ENCODE data around the gene BPIFA3. TPM values are rescaled to one million over a fixed set of nuclear protein-coding genes. Genes with fewer than 3 reads are reported as not detected.

BPIFA3 gene
- not detected for total RNA-seq
- polyA plus RNA-seq = not detected

DNA sequence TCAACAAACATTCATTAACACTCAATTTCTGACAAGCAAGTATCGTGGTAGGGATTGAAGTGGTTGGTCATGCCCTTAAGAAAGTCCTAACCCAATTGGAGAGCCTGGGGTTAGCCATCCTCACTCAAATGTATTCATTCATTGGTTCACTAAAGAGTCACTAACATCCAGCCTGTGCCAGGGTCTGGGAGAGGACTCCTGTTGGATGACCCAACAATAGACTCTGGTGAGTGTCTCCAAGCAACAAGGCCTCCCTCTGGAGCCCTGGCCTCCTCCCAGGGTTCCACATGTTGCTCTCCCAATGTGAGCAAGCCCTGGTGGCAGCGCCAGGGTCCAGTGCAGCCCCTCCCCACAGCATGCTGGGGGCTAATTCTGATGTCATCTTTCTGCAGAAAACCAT is at the start of gene BPIFA3:
BPIFA3 (plus strand) TSS at position 301 of the 400 bp plus-strand sequence. CDS start 185 bp downstream, outside the sequence.
- Mint-ChIP-seq H3K27me3 (peaks cover 24 to 27% of the 10 kb centered on the region in 2 donors), H3K4me3 (no peak within 1 kb of the TSS), H3K9me3 (peaks cover 0 to 4% (median 0%) of the 10 kb centered on the region in 8 donors), H3K27ac (no peak within 1 kb of the TSS), H3K4me1 (no peaks in the 10 kb centered on the region), H3K36me3 (no peaks in the 10 kb centered on the region)
- POLR2A ChIA-PET (ENCODE audit: partially characterized antibody) = no interaction called here
- H3K9me3 ChIP-seq (ENCODE audit: control insufficient read depth in 1 of 2, low read length in 2 of 2) = no peaks in the 10 kb centered on the region
- no peak within 1 kb of the TSS for H3K27ac ChIP-seq (ENCODE audit: low read depth, low read length)
- CTCF ChIA-PET (ENCODE audit: partially characterized antibody) = no interaction called here
- DNase-seq = no peak
- H3K4me3 ChIP-seq (ENCODE audit: low read length in 2 of 2) = no peak within 1 kb of the TSS
- H3K27me3 ChIP-seq (ENCODE audit: insufficient read depth, low read length) = no peaks in the 10 kb centered on the region
- no peaks in the 10 kb centered on the region for H3K4me1 ChIP-seq (ENCODE audit: insufficient read depth, low read length)
- intact Hi-C loops (cut with micrococcal nuclease) = no loop called here
- no peaks in the 10 kb centered on the region for H3K36me3 ChIP-seq (ENCODE audit: insufficient read depth, low read length)

DNA sequence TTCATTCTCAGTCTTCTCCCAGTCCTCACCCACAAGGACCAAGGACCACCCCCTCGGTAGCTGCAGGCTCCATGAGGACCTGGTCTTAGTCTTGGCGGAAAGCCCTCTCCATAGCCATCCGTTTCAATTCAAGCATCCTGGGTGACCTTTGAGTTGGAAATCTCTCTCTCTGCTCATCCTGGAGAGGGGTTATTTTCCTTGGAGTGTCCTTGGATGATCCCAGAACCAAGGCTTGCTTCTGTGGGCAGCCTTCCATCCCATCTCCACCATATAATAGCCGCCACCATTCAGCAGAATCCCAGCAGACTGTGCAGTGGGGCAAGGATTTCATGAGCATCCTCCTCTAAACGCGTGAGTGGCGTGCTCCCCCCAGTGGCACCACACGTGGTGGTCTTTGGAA is 49.3 kb upstream of the BPIFA3 start, which contains the start of gene BPIFA2:
BPIFA2 (plus strand) TSS at position 301 of the 400 bp plus-strand sequence. CDS start 987 bp downstream, outside the sequence.
- Histone ChIP-seq H3K4me1 (ENCODE audit: insufficient read depth, low read length) (no peaks in the 10 kb centered on the region), H3K36me3 (ENCODE audit: insufficient read depth, low read length) (no peaks in the 10 kb centered on the region), H3K27me3 (ENCODE audit: insufficient read depth, low read length) (no peaks in the 10 kb centered on the region), H3K9me3 (ENCODE audit: control insufficient read depth in 1 of 2, low read length in 2 of 2) (no peaks in the 10 kb centered on the region), H3K4me3 (ENCODE audit: low read length in 2 of 2) (no peak within 1 kb of the TSS), H3K27ac (ENCODE audit: low read depth, low read length) (no peak within 1 kb of the TSS)
- H3K4me3 Mint-ChIP-seq = peak within 1 kb of the TSS in 1 of 8 donors; percentile 41
- H3K4me1 Mint-ChIP-seq = no peaks in the 10 kb centered on the region
- POLR2A ChIA-PET (ENCODE audit: partially characterized antibody) = no interaction called here
- intact Hi-C loops (cut with micrococcal nuclease) = no loop called here
- H3K9me3 Mint-ChIP-seq = peaks cover 2 to 29% (median 25%) of the 10 kb centered on the region in 8 donors
- H3K27me3 Mint-ChIP-seq = peaks cover 7% of the 10 kb centered on the region in 2 donors
- H3K27ac Mint-ChIP-seq = no peak within 1 kb of the TSS
- CTCF ChIA-PET (ENCODE audit: partially characterized antibody) = no interaction called here
- peaks cover 0 to 3% of the 10 kb centered on the region in 2 donors for H3K36me3 Mint-ChIP-seq
- DNase-seq = no peak

DNA sequence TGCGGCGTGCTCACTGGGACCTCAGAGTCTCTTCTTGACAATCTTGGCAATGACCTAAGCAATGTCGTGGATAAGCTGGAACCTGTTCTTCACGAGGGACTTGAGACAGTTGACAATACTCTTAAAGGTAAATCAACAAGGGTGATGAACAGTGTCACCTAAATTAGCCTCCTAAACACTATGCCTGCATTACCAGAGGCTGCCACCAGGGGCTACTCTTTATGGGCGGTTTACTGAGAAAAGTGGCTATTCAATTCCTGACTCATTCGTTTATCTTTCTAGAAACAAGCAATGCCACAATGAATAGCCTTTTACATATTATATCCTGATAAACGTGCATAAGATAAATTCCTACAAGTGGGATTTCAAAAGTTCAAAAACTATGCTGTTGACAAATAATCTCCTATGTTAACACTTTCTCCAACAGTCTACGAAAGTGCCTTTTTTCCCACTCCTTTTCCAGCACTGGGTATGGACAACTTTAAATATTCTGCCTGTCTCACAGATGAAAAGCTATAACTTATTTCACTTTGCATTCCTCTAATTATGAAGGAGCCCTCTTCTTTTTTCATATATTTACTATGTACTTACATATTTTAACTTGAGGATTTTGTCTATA is 47.9 kb upstream of the BPIFA3 start:
- no peak for DNase-seq
- Mint-ChIP-seq H3K27me3 (peaks cover 6 to 7% of the 10 kb centered on the region in 2 donors), H3K9me3 (peaks cover 2 to 29% (median 25%) of the 10 kb centered on the region in 8 donors), H3K4me3 (no peak overlapping the region), H3K36me3 (peaks cover 0 to 3% of the 10 kb centered on the region in 2 donors), H3K27ac (no peak overlapping the region), H3K4me1 (no peaks in the 10 kb centered on the region)
- Histone ChIP-seq H3K27me3 (ENCODE audit: insufficient read depth, low read length) (no peaks in the 10 kb centered on the region), H3K9me3 (ENCODE audit: control insufficient read depth in 1 of 2, low read length in 2 of 2) (no peaks in the 10 kb centered on the region), H3K4me3 (ENCODE audit: low read length in 2 of 2) (no peak overlapping the region), H3K36me3 (ENCODE audit: insufficient read depth, low read length) (no peaks in the 10 kb centered on the region), H3K4me1 (ENCODE audit: insufficient read depth, low read length) (no peaks in the 10 kb centered on the region), H3K27ac (ENCODE audit: low read depth, low read length) (no peak overlapping the region)
- intact Hi-C loops (cut with micrococcal nuclease) = no loop called here
- ChIA-PET POLR2A (ENCODE audit: partially characterized antibody) (no interaction called here), CTCF (ENCODE audit: partially characterized antibody) (no interaction called here)

DNA sequence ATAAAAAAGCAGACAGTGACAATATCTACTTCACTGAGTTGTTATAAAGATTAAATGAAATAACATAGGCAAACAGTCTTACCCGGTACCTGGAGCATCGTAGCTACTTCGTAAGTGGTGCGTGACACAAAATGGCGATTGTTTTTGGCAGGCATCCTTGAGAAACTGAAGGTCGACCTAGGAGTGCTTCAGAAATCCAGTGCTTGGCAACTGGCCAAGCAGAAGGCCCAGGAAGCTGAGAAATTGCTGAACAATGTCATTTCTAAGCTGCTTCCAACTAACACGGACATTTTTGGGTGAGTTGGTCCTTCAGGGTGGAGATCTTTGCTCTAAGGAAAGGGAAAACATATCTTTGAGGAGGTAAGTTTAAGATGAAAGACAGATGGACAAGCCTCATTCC is 44.4 kb upstream of the BPIFA3 start:
- no peak for DNase-seq
- Histone ChIP-seq H3K36me3 (ENCODE audit: insufficient read depth, low read length) (no peaks in the 10 kb centered on the region), H3K27ac (ENCODE audit: low read depth, low read length) (no peak overlapping the region), H3K9me3 (ENCODE audit: control insufficient read depth in 1 of 2, low read length in 2 of 2) (no peaks in the 10 kb centered on the region), H3K4me3 (ENCODE audit: low read length in 2 of 2) (no peak overlapping the region), H3K27me3 (ENCODE audit: insufficient read depth, low read length) (no peaks in the 10 kb centered on the region), H3K4me1 (ENCODE audit: insufficient read depth, low read length) (no peaks in the 10 kb centered on the region)
- intact Hi-C loops (cut with micrococcal nuclease) = no loop called here
- POLR2A ChIA-PET (ENCODE audit: partially characterized antibody) = no interaction called here
- Mint-ChIP-seq H3K27ac (no peak overlapping the region), H3K27me3 (peaks cover 2 to 4% of the 10 kb centered on the region in 2 donors), H3K9me3 (peaks cover 2 to 29% (median 24%) of the 10 kb centered on the region in 8 donors), H3K4me3 (no peak overlapping the region), H3K4me1 (no peaks in the 10 kb centered on the region), H3K36me3 (peaks cover 0 to 3% of the 10 kb centered on the region in 2 donors)
- CTCF ChIA-PET (ENCODE audit: partially characterized antibody) = no interaction called here

DNA sequence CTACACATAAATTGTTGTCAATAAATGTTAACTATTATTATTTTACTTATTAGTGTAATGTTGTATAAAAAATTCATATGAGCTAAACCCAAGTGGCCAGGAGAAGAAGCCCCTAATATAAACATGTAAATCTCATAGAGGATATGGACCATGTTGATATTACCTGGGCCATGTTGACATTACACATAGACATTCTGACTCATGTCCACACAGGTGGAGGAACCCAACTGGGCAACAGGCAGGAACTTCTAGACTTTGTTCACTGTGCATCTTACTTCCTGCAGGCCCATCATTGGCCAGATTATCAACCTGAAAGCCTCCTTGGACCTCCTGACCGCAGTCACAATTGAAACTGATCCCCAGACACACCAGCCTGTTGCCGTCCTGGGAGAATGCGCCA is 42.0 kb upstream of the BPIFA3 start:
- Mint-ChIP-seq H3K27ac (no peak overlapping the region), H3K36me3 (no peaks in the 10 kb centered on the region), H3K4me3 (no peak overlapping the region), H3K27me3 (no peaks in the 10 kb centered on the region), H3K9me3 (peaks cover 0 to 13% (median 8%) of the 10 kb centered on the region in 8 donors), H3K4me1 (no peaks in the 10 kb centered on the region)
- POLR2A ChIA-PET (ENCODE audit: partially characterized antibody) = no interaction called here
- no peak for DNase-seq
- no peaks in the 10 kb centered on the region for H3K27me3 ChIP-seq (ENCODE audit: insufficient read depth, low read length)
- no peak overlapping the region for H3K27ac ChIP-seq (ENCODE audit: low read depth, low read length)
- H3K36me3 ChIP-seq (ENCODE audit: insufficient read depth, low read length) = no peaks in the 10 kb centered on the region
- no peaks in the 10 kb centered on the region for H3K9me3 ChIP-seq (ENCODE audit: control insufficient read depth in 1 of 2, low read length in 2 of 2)
- intact Hi-C loops (cut with micrococcal nuclease) = no loop called here
- CTCF ChIA-PET (ENCODE audit: partially characterized antibody) = no interaction called here
- H3K4me1 ChIP-seq (ENCODE audit: insufficient read depth, low read length) = no peaks in the 10 kb centered on the region
- no peak overlapping the region for H3K4me3 ChIP-seq (ENCODE audit: low read length in 2 of 2)

DNA sequence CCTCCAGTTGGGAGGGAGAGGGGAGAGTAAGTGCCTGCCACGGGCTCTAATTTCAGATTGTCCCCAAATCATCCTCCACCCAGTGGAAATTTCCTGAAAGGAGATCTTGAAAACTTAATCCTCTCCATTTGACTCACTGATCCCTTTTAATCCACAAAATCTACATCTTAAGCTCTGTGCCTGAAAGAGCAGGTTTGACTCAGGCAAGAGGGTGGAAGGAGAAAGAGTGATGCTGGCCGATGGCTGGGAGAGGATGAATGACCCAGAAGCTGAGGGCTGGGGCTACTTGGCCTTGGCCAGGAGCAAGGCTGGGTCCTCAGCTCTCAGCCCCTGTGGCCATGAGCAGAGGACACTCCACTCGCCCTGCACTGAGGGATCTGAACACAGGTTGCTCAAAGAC is 41.1 kb upstream of the BPIFA3 start:
- Mint-ChIP-seq H3K4me3 (no peak overlapping the region), H3K4me1 (no peaks in the 10 kb centered on the region), H3K36me3 (no peaks in the 10 kb centered on the region), H3K27me3 (no peaks in the 10 kb centered on the region), H3K9me3 (peaks cover 0 to 6% (median 3%) of the 10 kb centered on the region in 8 donors), H3K27ac (no peak overlapping the region)
- no peaks in the 10 kb centered on the region for H3K36me3 ChIP-seq (ENCODE audit: insufficient read depth, low read length)
- intact Hi-C loops (cut with micrococcal nuclease) = no loop called here
- POLR2A ChIA-PET (ENCODE audit: partially characterized antibody) = no interaction called here
- no peaks in the 10 kb centered on the region for H3K27me3 ChIP-seq (ENCODE audit: insufficient read depth, low read length)
- no peak for DNase-seq
- no peaks in the 10 kb centered on the region for H3K9me3 ChIP-seq (ENCODE audit: control insufficient read depth in 1 of 2, low read length in 2 of 2)
- H3K27ac ChIP-seq (ENCODE audit: low read depth, low read length) = no peak overlapping the region
- H3K4me3 ChIP-seq (ENCODE audit: low read length in 2 of 2) = no peak overlapping the region
- CTCF ChIA-PET (ENCODE audit: partially characterized antibody) = no interaction called here
- H3K4me1 ChIP-seq (ENCODE audit: insufficient read depth, low read length) = no peaks in the 10 kb centered on the region

DNA sequence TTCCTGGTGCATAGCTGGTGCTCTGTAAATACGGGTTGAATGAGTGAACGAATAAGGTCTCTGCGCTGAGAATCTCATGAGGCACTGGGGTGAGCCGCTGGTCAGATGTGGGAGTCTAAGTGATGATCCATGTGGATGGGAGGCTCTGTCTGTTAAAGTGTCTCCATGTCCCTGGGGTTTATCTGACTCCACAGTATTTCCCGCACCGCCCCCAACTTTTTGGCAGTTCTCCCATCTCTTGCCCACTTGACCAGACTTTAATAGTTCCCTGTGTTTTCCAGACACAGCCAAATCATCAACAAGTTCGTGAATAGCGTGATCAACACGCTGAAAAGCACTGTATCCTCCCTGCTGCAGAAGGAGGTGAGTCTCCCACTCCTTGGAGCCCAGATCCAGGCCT is 39.3 kb upstream of the BPIFA3 start:
- Histone ChIP-seq H3K36me3 (ENCODE audit: insufficient read depth, low read length) (no peaks in the 10 kb centered on the region), H3K9me3 (ENCODE audit: control insufficient read depth in 1 of 2, low read length in 2 of 2) (no peaks in the 10 kb centered on the region), H3K4me1 (ENCODE audit: insufficient read depth, low read length) (no peaks in the 10 kb centered on the region), H3K4me3 (ENCODE audit: low read length in 2 of 2) (no peak overlapping the region), H3K27ac (ENCODE audit: low read depth, low read length) (no peak overlapping the region), H3K27me3 (ENCODE audit: insufficient read depth, low read length) (no peaks in the 10 kb centered on the region)
- ChIA-PET POLR2A (ENCODE audit: partially characterized antibody) (no interaction called here), CTCF (ENCODE audit: partially characterized antibody) (no interaction called here)
- Mint-ChIP-seq H3K27me3 (peaks cover 0 to under 1% of the 10 kb centered on the region in 2 donors), H3K27ac (no peak overlapping the region), H3K4me1 (no peaks in the 10 kb centered on the region), H3K36me3 (no peaks in the 10 kb centered on the region), H3K9me3 (no peaks in the 10 kb centered on the region), H3K4me3 (no peak overlapping the region)
- intact Hi-C loops (cut with micrococcal nuclease) = no loop called here
- DNase-seq = no peak

Data from CD4-positive, alpha-beta memory T cell (primary cell).